NCI-H69 (cell line): ENCODE data around the gene KCNK16.

Experiments used
- DNase-seq: peaks from one replicate; lab custom pipeline; 2025; lab: John Stamatoyannopoulos, UW

Gene KCNK16

GRCh38 chr6:39341937-39342336 is 19.4 kb upstream of the KCNK16 start:
- no peak for DNase-seq

GRCh38 chr6:39341352-39341751 is 18.9 kb upstream of the KCNK16 start:
- no peak for DNase-seq

- DNase-seq: peak; percentile 83
Measured at GRCh38 chr6:39339868-39340550, 17.5 kb upstream of the KCNK16 start.

DNA sequence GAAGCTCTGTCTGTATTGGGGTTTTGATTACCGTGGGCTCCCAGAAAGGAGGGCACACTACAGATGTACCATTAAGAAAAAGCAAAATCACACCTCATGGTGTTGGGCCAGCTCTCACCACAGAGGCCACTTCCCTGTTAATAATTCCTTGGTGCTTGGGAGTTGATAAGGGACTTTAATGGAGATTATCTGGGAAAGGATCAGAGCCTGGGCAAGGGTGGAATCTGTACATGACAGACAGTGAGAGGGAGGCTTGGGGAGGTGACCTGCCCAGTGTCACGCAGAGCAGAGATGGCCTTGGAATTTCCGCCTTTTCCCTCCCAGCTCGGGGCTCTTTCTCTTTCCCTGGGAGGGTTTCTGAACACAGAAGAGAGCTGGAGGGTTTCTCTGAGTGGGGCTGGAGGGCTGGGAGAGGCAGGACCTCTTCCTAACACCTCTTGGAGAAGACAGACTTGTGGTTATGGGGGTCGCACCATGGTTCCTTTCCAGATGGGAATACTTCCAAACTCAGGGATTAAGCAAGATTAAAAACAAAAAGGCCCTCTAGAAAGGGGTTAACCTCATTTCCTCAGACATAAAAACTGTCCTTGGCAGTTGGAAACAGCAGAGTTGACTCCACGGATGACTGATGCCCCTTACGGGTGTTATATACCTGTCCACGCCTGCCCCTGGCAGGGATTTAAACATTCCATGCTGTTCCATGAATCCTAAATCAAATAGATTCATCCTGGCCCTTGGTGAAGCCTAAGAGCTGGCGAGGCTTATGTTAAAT is 16.8 kb upstream of the KCNK16 start:
- DNase-seq: peak; percentile 42

DNA sequence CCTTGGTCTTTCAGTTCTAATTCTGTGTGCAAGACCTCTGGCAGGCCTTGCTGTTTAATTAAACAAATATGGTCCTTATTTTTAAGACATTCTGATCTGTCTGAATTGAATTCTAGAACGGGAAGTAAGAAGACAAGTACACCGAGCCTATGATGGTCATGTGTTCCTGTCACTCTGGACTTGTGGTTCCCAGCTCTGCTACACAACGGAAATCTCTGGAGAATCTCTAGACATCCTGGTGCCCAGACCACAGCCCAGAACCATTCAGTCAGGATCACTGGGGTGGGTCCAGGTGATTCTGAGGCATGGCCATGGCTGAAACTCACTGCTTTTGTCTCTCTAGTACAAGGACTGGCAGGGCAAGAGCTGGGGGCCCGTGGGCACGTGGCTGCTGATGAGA is 15.9 kb upstream of the KCNK16 start:
- DNase-seq: no peak

DNA sequence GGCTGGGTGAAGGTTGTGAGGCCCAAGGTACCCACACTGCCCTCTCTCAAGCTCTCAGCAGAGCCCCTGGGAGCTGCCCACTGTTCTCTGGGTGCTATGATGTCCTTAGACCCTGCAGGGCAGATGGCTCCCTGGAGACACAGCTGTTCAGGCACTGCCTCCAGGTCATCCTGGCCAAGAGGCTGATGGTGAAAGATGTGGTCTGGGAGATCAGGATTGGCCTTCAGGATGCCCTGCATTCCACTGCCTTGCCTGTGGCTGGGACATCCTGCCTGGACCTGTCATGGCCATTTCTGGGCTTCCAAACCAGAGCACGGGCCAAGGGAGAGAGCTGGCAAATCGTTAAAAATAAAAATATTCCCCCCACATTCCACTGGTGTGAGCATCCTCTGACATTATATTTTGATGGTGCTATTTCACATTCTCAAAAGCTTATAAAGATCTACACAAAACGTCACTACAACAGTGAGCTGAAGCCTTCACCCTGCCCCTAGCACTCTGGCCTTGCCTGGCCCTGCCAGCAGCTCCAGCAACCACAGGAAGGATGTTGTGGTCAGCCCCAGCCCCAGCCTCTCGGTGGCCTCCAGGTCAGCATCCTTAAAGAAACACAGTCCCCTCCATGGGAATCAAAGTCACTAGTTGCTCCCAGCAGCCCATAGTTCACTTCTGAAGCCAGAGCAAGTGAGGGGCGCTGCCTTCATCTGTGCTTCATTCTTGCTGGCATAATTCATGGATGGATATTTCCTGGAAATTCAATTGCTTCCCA is 13.5 kb upstream of the KCNK16 start:
- DNase-seq: no peak

- DNase-seq: no peak
Measured at GRCh38 chr6:39333644-39334438, 11.3 kb upstream of the KCNK16 start.

- DNase-seq: peak; percentile 52
Measured at GRCh38 chr6:39330476-39330875, 8.0 kb upstream of the KCNK16 start.

- no peak for DNase-seq
Measured at GRCh38 chr6:39330057-39330456, 7.6 kb upstream of the KCNK16 start.

DNA sequence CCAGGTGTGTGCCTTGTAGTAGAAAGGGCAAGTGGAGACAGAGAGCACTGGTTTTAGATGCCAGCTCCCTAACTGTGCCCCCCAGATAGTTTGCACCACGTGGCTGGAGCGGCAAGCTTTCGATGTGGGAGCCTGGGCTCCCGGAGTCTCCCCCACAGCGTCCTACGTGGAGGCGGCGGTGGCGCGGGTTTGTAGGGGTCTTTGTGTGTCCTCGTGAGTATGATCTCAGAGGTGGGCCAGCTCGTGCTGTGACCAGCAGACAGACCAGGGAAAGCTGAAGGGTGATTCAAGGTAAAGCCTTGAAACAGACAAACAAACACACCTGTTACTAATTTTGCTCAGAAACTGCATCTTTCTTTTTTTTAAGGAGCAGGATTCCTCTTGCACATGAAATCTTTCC is 5.6 kb upstream of the KCNK16 start:
- DNase-seq: no peak

DNA sequence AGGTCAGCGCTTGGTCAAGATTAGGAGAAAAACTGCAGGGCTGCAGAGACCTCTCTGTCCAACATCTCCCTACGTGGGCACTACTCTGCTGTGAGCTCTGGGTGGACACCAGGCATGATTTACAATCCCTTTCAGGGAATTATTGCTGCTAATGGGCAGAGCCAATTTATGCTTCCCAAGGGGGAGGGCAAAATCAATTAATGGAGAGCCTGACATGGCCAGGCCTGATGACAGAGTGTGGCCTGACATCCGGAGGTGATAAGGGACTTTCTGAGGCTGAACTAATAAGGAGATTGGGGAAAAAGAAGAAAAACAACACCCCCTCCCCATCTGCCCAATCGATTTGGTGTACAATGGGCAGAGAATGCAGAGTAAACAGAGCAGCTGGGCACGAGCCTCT is 5.0 kb upstream of the KCNK16 start:
- no peak for DNase-seq

DNA sequence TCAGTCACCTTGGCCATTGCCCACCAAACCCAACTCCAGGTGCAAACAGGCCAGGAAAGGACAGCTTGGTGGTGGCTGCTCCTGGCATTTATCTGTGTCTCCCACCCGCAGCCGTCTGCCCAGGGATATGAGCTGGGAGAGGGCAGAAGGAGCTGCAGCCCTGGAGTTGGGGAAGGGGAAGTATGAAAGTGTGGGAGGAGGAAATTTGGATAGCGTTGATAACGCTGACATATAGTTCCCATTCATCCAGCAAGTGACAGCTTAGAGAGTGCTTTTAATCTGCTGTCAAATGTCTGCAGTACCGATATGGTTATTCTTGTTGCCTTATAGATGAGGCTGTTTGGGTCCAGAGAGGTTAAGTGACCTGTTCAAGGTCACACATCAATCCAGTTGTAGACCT is 741 bp downstream of the KCNK16 start:
- no peak for DNase-seq

DNA sequence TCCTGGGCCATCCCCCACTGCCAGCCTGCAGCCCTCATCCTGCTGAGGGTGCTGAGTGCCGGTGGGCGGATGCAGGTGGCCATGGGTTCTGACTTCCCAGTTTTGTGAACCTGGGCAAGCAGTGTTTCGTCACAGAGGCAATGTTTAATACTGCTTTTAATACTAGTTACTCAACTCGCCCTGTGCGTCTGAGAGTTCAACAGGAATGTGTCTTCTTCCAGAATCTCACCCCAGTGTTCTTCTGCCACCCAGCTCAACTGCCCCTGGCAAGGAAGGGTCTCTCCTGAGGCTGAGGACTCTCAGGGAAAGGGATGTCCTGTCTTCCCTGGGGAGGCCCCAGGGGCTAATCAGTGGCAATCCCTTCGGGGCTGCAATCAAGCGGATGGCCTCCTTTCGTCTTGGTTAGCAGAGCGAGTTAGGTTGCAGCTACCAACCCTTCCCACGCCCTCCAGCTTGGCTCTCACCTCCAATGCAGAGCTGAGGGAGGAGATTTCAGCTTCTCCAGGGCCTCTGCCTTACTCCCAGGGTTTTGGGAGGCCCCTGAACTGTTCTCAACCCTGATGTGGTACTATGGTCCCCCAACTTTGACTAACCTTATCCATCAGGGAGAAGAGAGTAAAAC is 2.0 kb downstream of the KCNK16 start:
- no peak for DNase-seq

DNA sequence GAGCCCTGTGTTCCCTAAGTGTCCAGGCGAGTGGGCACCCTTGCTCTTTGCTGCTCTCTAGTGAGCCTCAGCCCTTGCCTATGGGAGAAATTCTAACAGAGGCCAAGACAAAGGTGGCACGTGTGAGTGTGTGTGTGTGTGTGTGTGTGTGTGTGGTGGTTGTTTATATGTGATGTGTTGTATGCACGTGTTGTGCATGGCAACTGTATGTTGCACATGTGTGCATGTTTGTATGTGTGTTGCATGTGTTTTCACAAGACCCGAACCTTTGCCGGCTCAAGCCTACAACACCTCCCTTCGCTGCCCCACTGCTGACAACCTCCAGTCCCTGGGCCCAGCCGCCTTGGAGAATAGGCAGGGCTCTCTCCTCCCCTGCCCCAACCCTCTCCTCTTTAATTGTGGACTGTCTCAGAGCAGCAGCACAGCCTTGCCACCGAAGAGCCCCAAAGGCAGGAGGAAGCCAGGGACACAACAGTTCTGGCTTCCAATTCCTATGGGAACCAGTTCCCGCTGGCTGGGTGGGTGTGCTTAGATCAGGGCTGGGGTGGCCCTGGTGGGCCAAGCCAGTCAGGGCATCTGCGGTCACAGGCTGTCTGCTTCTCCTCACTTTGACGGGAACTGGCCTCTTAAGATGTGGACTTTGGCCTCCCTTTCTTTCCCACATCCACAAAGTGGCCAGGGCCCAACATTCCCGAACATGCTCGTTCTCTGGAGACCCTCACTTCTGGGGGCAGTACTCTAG is 2.7 kb downstream of the KCNK16 start:
- no peak for DNase-seq

DNA sequence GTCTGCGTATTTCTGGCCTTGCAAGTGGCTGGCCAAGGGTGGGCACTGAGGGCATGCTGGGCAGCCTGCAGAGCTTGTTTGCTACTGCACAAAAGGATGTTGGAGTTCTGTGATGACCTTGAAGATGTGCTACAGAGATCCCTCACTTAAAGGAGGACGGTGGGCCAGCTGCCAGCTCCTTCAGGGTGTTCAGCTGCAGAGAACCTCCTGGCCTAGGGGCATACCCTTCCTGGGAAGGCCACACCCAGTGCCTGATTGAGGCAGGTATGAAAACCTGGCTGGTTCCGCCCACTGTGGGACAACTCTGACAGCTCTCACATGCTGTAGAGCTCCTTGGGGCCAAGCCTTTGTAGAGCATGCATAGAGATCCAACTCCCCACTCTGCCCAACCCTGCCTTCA is 5.2 kb downstream of the KCNK16 start:
- no peak for DNase-seq

- DNase-seq: no peak
Measured at GRCh38 chr6:39314273-39314795, 8.2 kb downstream of the KCNK16 start, which contains the start of gene KCNK17. Gene KCNK17, minus strand, starts transcription at chr6:39314419. Its CDS starts 99 bp downstream, at chr6:39314320.

GRCh38 chr6:39313526-39314272 is 8.8 kb downstream of the KCNK16 start:
- peak; percentile 21 for DNase-seq

GRCh38 chr6:39312912-39313525 is 9.5 kb downstream of the KCNK16 start:
- DNase-seq: peak; percentile 21

GRCh38 chr6:39310542-39310941 is 12.0 kb downstream of the KCNK16 start:
- DNase-seq: no peak
